ENCODE measurements around the gene FAM111B. TPM values are rescaled to one million over a fixed set of nuclear protein-coding genes. Genes with fewer than 3 reads are reported as not detected.

FAM111B gene
- total and polyA plus RNA-seq, 2 of the 4 experiments (the other 2 are of a cell fraction), result 3.2 to 9.3 TPM

- peaks cover 9 to 23% of the 10 kb centered on the region in 2 experiments for H3K79me1 ChIP-seq (ENCODE audit: low read depth in 1 of 2, low read length in 2 of 2)
- WGBS, 2 experiments (ENCODE audit: extremely low coverage in 2 of 2, insufficient read length in 1 of 2), result 3% methylated on average over 20 of the region's 39 CpGs; no CpG with 5 or more reads in 1 of the 2 experiments
- peak; percentile 44 for ATAC-seq (ENCODE audit: low read depth)
- in situ Hi-C loops (cut with MboI; ENCODE audit: low sequenced_read_pairs), result no loop called here
- H4K5ac ChIP-seq (ENCODE audit: low read depth, low read length), result peak overlapping the region; percentile 25; the same call in 1 of the 2 replicates
- DNase-seq, result peak; percentile 78
- peak overlapping the region; percentile 79 for H2AFZ ChIP-seq (replicated peaks; ENCODE audit: low read length, poor library complexity)
- no peaks in the 10 kb centered on the region for H4K20me1 ChIP-seq (ENCODE audit: insufficient read depth, low read length)
- dilution Hi-C loops (cut with HindIII; ENCODE audit: low sequenced_read_pairs, unreplicated experiment), result no loop called here
- peak overlapping the region; percentile 77; the same call in 1 of the 2 replicates for H3K56ac ChIP-seq (ENCODE audit: extremely low read depth, insufficient read depth, low read length)
- no peaks in the 10 kb centered on the region for H3K9me3 ChIP-seq (ENCODE audit: control insufficient read depth, insufficient read depth, low read length)
- peak overlapping the region; percentile 41; the same call in 1 of the 2 replicates for H2BK20ac ChIP-seq (ENCODE audit: low read depth, low read length)
- peak overlapping the region; percentile 70 for H2BK120ac ChIP-seq (ENCODE audit: low read depth, low read length)
- peak overlapping the region; percentile 79 for H3K4me2 ChIP-seq (ENCODE audit: low read depth, low read length)
- peak overlapping the region; percentile 5; the same call in 1 of the 2 replicates for H3K18ac ChIP-seq (ENCODE audit: low read depth, low read length)
- H3K14ac ChIP-seq (replicated peaks; ENCODE audit: low read depth, low read length), result peak overlapping the region; percentile 71
- H2AK9ac ChIP-seq (replicated peaks; ENCODE audit: low read depth, low read length, poor library complexity), result peak overlapping the region; percentile 57
- H2AK5ac ChIP-seq (ENCODE audit: low read depth, low read length), result peak overlapping the region; percentile 32; the same call in 1 of the 2 replicates
- H3K4ac ChIP-seq (ENCODE audit: low read depth, low read length), result peak overlapping the region; percentile 62
- peak overlapping the region; percentile 58 to 89 for H4K8ac ChIP-seq (ENCODE audit: low read depth in 2 of 2, low read length in 2 of 2)
- peak overlapping the region; percentile 93; the same call in 1 of the 3 replicates for H2BK15ac ChIP-seq (ENCODE audit: low read depth, low read length)
- H3K9ac ChIP-seq (ENCODE audit: low read depth, low read length), result peak overlapping the region; percentile 51; the same call in 1 of the 2 replicates
- H3K4me3 ChIP-seq (ENCODE audit: insufficient read depth, low read depth, low read length), result peak overlapping the region; percentile 48
- no peak for TF ChIP-seq CEBPB (IDR thresholded peaks at IDR 0.05; ENCODE audit: low read depth, low read length)
- no peak for TF ChIP-seq RAD21 (IDR thresholded peaks at IDR 0.05; ENCODE audit: low read length)
- TF ChIP-seq POLR2A (IDR thresholded peaks at IDR 0.05; ENCODE audit: low read depth, low read length), result 0 out of 2 replicates have a peak, but pooled peaks have one; percentile 27
- TF ChIP-seq CTCF (conservative IDR thresholded peaks at IDR 0.05; ENCODE audit: low read depth, low read length), result 0 out of 2 replicates have a peak, but pooled peaks have one; percentile 4
- TF ChIP-seq FOS (IDR thresholded peaks at IDR 0.05; ENCODE audit: low read depth, low read length), result no peak
- no peak for TF ChIP-seq SMC3 (IDR thresholded peaks at IDR 0.05; ENCODE audit: low read depth, low read length)
- TF ChIP-seq RCOR1 (IDR thresholded peaks at IDR 0.05; ENCODE audit: insufficient replicate concordance, low read length), result no peak
- TF ChIP-seq CHD1 (IDR thresholded peaks at IDR 0.05; ENCODE audit: low read depth, low read length), result no peak
- TF ChIP-seq ELK1 (IDR thresholded peaks at IDR 0.05; ENCODE audit: borderline replicate concordance, low read depth, low read length), result no peak
- no peak for TF ChIP-seq BHLHE40 (IDR thresholded peaks at IDR 0.05; ENCODE audit: low read depth, low read length)
- TF ChIP-seq MXI1 (IDR thresholded peaks at IDR 0.05; ENCODE audit: borderline replicate concordance, low read depth, low read length), result peak; percentile 95
- TF ChIP-seq NFE2L2 (IDR thresholded peaks at IDR 0.05; ENCODE audit: low read depth, low read length), result no peak
- no peak for TF ChIP-seq RFX5 (IDR thresholded peaks at IDR 0.05; ENCODE audit: low read depth, low read length)
- TF ChIP-seq MAFK (IDR thresholded peaks at IDR 0.05; ENCODE audit: low read depth, low read length), result no peak
- ChIA-PET CTCF (interaction anchor here (0.6 to 2.3 kb wide), 4 partner anchors 9 to 239 kb away, joined by 3 to 14 read pairs (median 7); no protein-coding TSS in a partner anchor), POLR2A (ENCODE audit: unreplicated experiment) (interaction anchor here (0.6 kb wide), 1 partner anchor 1826 kb away, joined by 12 read pairs; no protein-coding TSS in a partner anchor)
- peak overlapping the region; percentile 79 for H2BK5ac ChIP-seq (ENCODE audit: low read depth, low read length, poor library complexity, severe bottlenecking)
- peak overlapping the region; percentile 25; the same call in 1 of the 2 replicates for H3K23ac ChIP-seq (ENCODE audit: low read depth, low read length)
- H3K27me3 ChIP-seq (ENCODE audit: control insufficient read depth, insufficient read depth, low read length), result no peaks in the 10 kb centered on the region
- intact Hi-C loops (cut with micrococcal nuclease), result loop anchor here (5.0 kb wide), 1 partner anchor 567 kb away; the partner anchor contains the start of genes LPXN and ZFP91
- H3K36me3 ChIP-seq (ENCODE audit: control insufficient read depth, insufficient read depth, low read length), result no peaks in the 10 kb centered on the region
- peaks cover 4% of the 10 kb centered on the region; the same call in 1 of the 2 replicates for H3K9me1 ChIP-seq (ENCODE audit: insufficient read depth, low read length)
- H4K91ac ChIP-seq (ENCODE audit: insufficient read depth, low read depth, low read length), result peak overlapping the region; percentile 37
- H3K4me1 ChIP-seq (ENCODE audit: control insufficient read depth, insufficient read depth, low read length), result peaks cover 6% of the 10 kb centered on the region
- peak overlapping the region; percentile 64 for H3K27ac ChIP-seq (ENCODE audit: insufficient read depth, low read length)
- no TSS peak for BruUV-seq (replicated peaks)
Observed at GRCh38 chr11:59144579-59145345, 37.7 kb downstream of the FAM111B start.
